ENCODE data around the gene RFTN1.

The RFTN1 gene

DNA sequence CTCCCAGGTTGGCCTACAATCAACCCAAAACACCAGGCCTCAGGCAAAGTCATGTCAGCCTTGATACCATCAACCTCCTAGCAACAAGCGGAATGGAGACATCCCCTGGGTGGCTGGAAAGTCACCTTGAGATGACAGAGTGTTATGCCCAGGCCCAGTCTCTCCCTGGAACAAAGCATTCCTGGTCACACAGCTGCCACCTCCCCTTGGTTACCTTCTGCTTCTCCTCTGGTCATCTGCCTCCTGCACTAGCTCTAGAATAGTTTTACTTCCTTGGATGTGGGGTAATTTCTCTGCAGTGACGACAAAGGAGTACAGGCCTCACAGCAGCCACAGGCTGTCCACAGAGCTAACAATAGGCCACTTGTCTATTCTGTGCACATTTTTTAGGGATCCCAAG is 114.9 kb downstream of the RFTN1 start:
- no peak for ATAC-seq
- TF ChIP-seq ARNTL (CRISPR knock-in tag; IDR thresholded peaks at IDR 0.05; ENCODE audit: borderline replicate concordance, low read depth) (no peak), GLIS3 (CRISPR knock-in tag; IDR thresholded peaks at IDR 0.05) (no peak), ESRRG (CRISPR knock-in tag; IDR thresholded peaks at IDR 0.05) (no peak), ZNF70 (CRISPR knock-in tag; IDR thresholded peaks at IDR 0.05) (no peak), RARB (CRISPR knock-in tag; IDR thresholded peaks at IDR 0.05) (no peak)

DNA sequence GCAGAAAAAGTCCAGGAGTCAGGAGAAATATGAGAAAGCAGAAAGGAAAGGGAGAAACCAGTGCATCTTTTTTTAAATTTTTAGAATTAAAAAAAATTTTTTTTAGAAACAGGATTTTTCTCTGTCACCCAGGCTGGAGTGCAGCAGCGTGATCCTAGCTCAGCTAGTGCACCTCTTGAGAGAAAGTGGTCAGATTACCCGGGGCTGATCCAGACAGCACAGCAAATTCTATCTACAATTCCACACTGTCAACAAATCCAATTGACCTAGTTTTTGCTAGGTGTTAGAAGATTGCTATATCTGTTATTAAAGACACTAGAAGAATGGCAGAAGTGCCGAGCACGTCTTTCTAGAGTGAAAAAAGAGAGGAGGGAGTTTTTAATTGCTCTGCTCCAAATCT is 117.3 kb downstream of the RFTN1 start:
- TF ChIP-seq CSDC2 (CRISPR knock-in tag; IDR thresholded peaks at IDR 0.05) (no peak), ZC3H10 (CRISPR knock-in tag; IDR thresholded peaks at IDR 0.05) (no peak), GLIS3 (CRISPR knock-in tag; IDR thresholded peaks at IDR 0.05) (no peak), ARNTL (CRISPR knock-in tag; IDR thresholded peaks at IDR 0.05; ENCODE audit: borderline replicate concordance, low read depth) (no peak)
- TF ChIP-seq, protein P1, sequence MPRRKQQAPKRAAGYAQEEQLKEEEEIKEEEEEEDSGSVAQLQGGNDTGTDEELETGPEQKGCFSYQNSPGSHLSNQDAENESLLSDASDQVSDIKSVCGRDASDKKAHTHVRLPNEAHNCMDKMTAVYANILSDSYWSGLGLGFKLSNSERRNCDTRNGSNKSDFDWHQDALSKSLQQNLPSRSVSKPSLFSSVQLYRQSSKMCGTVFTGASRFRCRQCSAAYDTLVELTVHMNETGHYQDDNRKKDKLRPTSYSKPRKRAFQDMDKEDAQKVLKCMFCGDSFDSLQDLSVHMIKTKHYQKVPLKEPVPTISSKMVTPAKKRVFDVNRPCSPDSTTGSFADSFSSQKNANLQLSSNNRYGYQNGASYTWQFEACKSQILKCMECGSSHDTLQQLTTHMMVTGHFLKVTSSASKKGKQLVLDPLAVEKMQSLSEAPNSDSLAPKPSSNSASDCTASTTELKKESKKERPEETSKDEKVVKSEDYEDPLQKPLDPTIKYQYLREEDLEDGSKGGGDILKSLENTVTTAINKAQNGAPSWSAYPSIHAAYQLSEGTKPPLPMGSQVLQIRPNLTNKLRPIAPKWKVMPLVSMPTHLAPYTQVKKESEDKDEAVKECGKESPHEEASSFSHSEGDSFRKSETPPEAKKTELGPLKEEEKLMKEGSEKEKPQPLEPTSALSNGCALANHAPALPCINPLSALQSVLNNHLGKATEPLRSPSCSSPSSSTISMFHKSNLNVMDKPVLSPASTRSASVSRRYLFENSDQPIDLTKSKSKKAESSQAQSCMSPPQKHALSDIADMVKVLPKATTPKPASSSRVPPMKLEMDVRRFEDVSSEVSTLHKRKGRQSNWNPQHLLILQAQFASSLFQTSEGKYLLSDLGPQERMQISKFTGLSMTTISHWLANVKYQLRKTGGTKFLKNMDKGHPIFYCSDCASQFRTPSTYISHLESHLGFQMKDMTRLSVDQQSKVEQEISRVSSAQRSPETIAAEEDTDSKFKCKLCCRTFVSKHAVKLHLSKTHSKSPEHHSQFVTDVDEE (CRISPR knock-in tag; IDR thresholded peaks at IDR 0.05) = no peak
- TF ChIP-seq, protein P2, sequence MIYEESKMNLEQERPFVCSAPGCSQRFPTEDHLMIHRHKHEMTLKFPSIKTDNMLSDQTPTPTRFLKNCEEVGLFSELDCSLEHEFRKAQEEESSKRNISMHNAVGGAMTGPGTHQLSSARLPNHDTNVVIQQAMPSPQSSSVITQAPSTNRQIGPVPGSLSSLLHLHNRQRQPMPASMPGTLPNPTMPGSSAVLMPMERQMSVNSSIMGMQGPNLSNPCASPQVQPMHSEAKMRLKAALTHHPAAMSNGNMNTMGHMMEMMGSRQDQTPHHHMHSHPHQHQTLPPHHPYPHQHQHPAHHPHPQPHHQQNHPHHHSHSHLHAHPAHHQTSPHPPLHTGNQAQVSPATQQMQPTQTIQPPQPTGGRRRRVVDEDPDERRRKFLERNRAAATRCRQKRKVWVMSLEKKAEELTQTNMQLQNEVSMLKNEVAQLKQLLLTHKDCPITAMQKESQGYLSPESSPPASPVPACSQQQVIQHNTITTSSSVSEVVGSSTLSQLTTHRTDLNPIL (CRISPR knock-in tag; IDR thresholded peaks at IDR 0.05; ENCODE audit: low read depth) = no peak
- TF ChIP-seq, protein P3, sequence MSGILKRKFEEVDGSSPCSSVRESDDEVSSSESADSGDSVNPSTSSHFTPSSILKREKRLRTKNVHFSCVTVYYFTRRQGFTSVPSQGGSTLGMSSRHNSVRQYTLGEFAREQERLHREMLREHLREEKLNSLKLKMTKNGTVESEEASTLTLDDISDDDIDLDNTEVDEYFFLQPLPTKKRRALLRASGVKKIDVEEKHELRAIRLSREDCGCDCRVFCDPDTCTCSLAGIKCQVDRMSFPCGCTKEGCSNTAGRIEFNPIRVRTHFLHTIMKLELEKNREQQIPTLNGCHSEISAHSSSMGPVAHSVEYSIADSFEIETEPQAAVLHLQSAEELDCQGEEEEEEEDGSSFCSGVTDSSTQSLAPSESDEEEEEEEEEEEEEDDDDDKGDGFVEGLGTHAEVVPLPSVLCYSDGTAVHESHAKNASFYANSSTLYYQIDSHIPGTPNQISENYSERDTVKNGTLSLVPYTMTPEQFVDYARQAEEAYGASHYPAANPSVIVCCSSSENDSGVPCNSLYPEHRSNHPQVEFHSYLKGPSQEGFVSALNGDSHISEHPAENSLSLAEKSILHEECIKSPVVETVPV (CRISPR knock-in tag; IDR thresholded peaks at IDR 0.05) = no peak
- ATAC-seq = no peak

DNA sequence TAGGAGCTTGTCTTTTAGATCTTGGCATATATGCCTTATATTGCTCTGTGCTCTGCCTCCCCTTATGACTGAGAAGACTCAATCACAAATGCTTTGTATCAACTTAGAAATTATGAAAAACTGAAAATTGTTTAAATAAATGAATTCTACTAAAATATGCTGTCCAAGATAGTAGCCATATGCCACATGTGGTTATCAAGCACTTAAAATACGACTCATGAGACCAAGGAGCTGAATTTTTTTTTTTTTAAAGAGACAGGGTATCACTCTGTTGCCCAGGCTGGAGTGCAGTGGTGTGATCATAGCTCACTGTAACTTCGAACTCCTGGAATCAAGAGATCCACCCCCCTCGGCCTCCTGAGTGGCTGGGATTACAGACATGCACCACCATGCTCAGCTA is 118.3 kb downstream of the RFTN1 start:
- TF ChIP-seq ZNF565 (CRISPR knock-in tag; conservative IDR thresholded peaks at IDR 0.05; ENCODE audit: low read depth) = no peak
- no peak for TF ChIP-seq ZC3H10 (CRISPR knock-in tag; IDR thresholded peaks at IDR 0.05)
- no peak for TF ChIP-seq TOX (CRISPR knock-in tag; IDR thresholded peaks at IDR 0.05; ENCODE audit: borderline replicate concordance)
- no peak for TF ChIP-seq SNAI2 (CRISPR knock-in tag; IDR thresholded peaks at IDR 0.05)
- no peak for TF ChIP-seq ZFP30 (CRISPR knock-in tag; IDR thresholded peaks at IDR 0.05)
- no peak for TF ChIP-seq TCF4 (CRISPR knock-in tag; IDR thresholded peaks at IDR 0.05; ENCODE audit: borderline replicate concordance)
- no peak for TF ChIP-seq ESRRG (CRISPR knock-in tag; IDR thresholded peaks at IDR 0.05)
- TF ChIP-seq, protein P3 (CRISPR knock-in tag; IDR thresholded peaks at IDR 0.05) = no peak
- TF ChIP-seq PPARA (CRISPR knock-in tag; IDR thresholded peaks at IDR 0.05; ENCODE audit: borderline replicate concordance) = no peak
- TF ChIP-seq BACH2 (CRISPR knock-in tag; IDR thresholded peaks at IDR 0.05; ENCODE audit: borderline replicate concordance) = no peak
- no peak for ATAC-seq

DNA sequence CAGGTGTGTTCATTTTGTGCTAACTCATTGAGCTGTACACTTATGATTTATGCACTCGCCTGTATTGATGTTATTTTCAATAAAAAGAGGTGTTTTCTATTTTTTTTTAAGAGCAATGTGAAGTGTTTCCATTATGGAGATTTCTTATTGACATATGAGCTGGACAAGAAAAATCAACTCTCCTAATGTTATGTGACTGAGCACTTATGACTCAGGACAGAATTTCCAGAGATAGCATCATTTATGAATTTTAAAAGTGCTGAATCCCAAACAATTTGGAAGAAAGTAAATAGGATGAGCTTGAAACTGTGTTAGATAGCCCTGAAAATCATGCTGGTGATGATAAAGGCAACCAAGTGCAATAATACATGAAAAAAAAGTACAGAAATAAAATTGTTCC is 118.9 kb downstream of the RFTN1 start:
- TF ChIP-seq CSDC2 (CRISPR knock-in tag; IDR thresholded peaks at IDR 0.05) (no peak), BACH2 (CRISPR knock-in tag; IDR thresholded peaks at IDR 0.05; ENCODE audit: borderline replicate concordance) (no peak), ISL1 (CRISPR knock-in tag; IDR thresholded peaks at IDR 0.05) (no peak), ZNF565 (CRISPR knock-in tag; conservative IDR thresholded peaks at IDR 0.05; ENCODE audit: low read depth) (no peak), ZFP30 (CRISPR knock-in tag; IDR thresholded peaks at IDR 0.05) (no peak), GLIS3 (CRISPR knock-in tag; IDR thresholded peaks at IDR 0.05) (no peak), ARNTL (CRISPR knock-in tag; IDR thresholded peaks at IDR 0.05; ENCODE audit: borderline replicate concordance, low read depth) (no peak), SNAI2 (CRISPR knock-in tag; IDR thresholded peaks at IDR 0.05) (no peak)
- TF ChIP-seq, protein P4, sequence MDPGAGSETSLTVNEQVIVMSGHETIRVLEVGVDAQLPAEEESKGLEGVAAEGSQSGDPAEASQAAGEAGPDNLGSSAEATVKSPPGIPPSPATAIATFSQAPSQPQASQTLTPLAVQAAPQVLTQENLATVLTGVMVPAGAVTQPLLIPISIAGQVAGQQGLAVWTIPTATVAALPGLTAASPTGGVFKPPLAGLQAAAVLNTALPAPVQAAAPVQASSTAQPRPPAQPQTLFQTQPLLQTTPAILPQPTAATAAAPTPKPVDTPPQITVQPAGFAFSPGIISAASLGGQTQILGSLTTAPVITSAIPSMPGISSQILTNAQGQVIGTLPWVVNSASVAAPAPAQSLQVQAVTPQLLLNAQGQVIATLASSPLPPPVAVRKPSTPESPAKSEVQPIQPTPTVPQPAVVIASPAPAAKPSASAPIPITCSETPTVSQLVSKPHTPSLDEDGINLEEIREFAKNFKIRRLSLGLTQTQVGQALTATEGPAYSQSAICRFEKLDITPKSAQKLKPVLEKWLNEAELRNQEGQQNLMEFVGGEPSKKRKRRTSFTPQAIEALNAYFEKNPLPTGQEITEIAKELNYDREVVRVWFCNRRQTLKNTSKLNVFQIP (CRISPR knock-in tag; IDR thresholded peaks at IDR 0.05; ENCODE audit: borderline replicate concordance, low read depth) = no peak
- TF ChIP-seq, protein P3 (CRISPR knock-in tag; IDR thresholded peaks at IDR 0.05) = no peak
- TF ChIP-seq, protein P2 (CRISPR knock-in tag; IDR thresholded peaks at IDR 0.05; ENCODE audit: low read depth) = no peak
- TF ChIP-seq, protein P5, sequence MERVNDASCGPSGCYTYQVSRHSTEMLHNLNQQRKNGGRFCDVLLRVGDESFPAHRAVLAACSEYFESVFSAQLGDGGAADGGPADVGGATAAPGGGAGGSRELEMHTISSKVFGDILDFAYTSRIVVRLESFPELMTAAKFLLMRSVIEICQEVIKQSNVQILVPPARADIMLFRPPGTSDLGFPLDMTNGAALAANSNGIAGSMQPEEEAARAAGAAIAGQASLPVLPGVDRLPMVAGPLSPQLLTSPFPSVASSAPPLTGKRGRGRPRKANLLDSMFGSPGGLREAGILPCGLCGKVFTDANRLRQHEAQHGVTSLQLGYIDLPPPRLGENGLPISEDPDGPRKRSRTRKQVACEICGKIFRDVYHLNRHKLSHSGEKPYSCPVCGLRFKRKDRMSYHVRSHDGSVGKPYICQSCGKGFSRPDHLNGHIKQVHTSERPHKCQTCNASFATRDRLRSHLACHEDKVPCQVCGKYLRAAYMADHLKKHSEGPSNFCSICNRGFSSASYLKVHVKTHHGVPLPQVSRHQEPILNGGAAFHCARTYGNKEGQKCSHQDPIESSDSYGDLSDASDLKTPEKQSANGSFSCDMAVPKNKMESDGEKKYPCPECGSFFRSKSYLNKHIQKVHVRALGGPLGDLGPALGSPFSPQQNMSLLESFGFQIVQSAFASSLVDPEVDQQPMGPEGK (CRISPR knock-in tag; IDR thresholded peaks at IDR 0.05; ENCODE audit: borderline replicate concordance) = no peak
- no peak for ATAC-seq
